IPS-NIHi7 (cell line): ENCODE results near the gene MSX2.

Experiments used
- DNase-seq: peaks from one replicate; pipeline ENCODE4 v3.0.0; 2012; ENCODE audit warnings: mixed read lengths; ENCODE audit errors: extremely low spot score

The MSX2 gene

DNA sequence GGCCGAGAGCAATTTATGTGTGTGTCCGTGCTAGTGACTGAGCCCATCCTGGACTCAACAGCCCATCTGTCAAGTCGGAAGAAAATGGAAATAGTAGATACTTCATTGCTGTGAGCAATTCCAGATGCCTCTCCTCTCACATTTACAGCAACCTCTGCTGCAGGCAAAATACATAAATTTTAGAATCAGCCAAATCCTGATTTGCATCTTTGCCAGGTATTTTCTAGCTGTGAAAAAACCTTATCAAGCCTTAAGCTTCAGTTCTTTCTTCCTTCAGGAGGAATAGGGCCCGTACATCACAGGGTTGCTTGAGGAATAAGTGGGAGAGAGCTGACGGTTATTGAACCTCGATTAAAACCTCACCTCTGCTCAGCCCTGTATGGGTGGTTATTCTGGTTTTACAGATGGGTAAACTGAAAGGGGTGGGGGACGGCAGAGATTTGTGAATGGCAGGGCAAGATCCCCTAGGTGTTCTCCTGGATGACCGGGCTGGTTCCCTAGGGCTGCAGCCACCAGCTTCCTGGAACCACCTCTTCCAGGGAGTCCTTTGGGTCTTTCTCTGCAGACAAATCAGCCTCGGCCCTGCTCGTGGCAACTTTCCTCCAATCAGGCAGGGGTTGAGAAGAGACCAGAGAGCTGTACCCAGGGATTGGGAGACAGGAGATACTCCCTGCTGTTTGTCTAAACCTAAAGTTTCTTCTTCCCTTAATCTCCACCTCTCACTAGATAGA is 5.3 kb upstream of the MSX2 start:
- no peak for DNase-seq

DNA sequence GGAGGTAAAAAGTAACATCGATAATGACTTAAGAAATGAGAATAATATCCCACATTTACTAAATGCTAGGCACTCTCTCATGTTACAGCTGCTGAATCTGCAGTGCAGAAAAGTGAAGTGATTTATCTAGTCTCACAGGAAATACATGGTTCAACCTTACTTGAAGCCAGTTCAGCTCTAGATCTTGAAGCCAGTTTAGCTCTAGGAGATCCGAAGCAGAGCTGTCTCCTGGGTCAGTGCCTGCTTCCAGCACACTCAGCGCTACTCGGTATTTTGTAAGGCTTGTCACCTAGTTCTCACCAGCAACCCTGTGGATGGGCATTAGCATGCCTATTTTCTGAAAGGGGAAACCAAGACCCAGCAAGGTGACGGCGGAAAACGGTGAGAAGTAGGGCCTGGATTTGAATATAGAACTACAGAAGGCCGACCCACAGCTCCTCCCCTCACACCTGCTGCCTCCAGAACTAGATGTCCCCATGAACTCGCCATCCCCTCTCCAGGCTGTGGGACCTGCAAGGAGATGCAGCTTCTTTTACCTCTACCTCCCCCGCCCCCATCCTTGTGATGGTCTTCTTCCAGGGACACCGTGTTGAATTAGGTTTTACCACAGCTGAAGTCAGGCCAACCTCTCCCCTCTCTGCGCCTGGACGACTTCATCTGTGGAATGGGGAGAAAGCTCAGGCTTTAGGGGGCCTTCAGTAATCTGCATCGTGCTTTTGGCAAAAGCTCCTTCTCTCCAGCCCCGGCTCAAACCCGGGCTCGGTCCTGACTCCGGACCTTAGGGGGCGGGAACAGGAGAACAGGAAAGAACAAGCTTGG is 4.4 kb upstream of the MSX2 start:
- DNase-seq = no peak

DNA sequence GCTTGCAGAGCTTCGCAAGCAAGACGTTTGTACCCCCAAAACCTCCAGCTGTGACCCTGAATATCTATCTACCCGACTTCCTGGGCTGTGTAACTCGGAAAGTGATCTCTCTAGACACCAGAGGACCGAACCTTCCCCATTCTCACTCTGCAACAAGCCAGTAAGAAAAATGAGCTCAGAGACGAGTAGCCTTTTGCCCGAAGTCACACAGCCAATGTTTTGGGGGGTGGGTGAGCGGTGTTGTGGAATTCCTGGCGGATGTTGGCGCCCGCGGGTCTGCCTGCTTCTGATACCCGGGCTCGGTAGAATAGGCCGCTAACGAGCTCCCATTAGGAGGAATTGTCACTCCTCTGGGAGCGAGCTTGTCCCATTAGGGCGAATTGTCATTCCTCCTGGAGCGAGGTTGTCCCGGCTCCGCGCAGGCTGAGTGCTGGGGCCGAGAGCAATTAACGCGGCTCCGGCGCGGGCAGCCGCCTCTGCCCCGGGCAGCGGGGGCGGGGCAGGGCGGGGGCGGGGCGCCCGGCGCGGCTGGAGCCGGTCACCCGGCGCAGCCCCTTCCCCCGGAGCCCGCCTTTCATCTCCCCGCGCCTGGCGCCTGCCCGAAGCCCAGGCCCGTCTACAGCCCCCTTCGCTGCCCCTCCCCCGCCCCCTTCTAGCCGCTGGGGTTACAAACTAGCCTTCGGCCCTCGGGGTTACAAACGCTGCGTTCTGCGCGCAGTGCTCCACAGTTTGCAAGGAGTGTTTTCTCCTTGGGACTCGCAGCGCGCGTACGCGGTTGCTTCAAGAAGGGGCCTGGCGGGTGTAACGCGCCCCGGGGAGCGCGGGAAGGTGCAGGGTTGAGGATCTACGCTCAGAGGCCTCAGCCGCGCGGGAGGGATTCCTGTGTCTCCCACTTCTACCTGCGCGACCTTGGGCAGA is 3.5 kb upstream of the MSX2 start:
- DNase-seq = peak; percentile 86

DNA sequence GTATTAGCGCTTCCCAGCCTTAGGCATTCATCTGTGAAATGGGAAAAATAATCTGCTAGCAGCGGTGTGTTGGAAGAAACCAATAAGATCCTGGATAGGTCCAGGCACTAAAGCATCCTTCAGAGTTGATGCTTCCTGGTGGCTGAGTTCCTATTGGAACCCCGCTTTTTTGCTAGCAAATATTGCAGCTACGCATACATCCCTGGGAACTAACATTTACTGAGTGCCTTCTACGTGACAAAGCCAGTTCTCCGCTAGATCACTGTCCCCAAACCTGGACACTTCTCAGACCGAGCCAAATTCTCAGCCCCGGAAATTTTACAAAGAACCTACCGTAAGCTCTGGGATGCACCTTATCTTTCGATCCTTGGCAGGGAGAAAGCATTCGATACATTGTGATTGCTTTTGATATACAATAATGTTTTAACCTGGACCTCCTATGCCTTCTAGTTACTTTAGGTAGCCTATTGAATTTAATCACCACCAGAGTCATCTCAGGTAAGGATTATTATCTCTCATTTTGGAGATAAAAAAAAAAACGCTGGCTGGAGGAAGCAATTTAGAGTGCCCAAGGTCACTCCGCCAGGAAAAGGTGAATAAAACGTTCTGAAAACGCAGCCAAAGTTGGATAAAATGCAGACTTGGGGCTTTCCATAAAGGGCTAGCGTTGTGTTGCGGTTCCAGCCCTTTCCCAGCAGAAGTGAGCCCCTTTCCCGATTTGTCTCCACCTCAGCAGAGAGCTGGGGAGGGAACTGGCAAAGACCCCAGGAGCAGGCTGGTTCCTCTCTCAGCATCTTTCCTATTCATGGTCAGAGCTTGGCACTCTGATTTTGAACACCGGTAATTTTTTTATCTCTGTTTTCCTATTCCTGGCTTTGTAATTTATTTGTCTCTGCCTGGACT is 2.6 kb upstream of the MSX2 start:
- no peak for DNase-seq

DNA sequence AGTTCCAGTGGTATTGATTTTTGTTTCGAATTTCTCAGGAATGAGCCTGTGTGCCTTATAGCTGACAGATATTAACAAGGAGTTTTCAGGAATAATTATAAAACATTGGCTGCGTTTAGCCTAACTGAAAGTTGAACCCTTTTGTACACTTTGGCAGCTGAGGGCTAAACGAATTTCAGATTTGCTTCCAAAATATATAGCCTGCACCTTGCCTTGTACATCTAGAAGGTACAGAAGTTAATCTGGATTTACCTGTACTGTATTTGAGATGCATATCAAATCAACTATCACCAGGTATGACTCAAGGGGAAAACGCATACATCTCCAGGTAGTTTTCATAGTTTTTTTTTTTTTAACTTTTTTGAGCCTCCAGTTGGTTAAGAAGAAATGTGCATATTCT is 1.9 kb upstream of the MSX2 start:
- DNase-seq = no peak

DNA sequence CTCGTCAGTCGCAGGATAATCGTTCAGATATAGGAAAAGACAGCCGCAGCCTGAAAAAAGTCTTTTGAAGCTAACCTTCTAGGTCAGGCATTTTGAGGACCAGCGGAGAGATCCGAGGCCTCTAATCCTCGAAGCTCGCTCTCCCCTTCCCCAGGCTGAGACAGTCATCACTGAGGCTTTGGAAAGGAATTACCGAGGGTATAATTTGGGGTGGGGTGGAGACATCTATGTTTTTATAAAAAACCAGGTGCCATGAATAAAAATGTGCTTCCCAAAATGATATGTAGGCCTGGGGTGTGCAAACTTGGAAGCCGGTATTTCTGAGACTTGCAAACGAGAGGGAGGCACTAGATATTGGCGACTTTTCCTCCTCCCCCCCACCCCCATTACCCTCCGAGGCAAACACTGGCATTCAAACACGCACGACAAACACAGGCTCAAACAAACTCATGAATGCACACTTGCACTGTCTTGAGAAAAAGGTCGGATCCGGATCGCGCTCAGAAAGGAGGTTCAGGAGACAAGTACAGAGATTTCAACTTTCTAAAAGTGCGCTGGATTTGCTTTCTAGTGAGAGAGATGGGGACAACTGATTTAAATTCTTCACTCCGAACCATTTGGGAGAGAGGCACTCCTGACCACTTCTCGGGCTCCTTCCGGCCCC is 935 bp upstream of the MSX2 start:
- DNase-seq = no peak

DNA sequence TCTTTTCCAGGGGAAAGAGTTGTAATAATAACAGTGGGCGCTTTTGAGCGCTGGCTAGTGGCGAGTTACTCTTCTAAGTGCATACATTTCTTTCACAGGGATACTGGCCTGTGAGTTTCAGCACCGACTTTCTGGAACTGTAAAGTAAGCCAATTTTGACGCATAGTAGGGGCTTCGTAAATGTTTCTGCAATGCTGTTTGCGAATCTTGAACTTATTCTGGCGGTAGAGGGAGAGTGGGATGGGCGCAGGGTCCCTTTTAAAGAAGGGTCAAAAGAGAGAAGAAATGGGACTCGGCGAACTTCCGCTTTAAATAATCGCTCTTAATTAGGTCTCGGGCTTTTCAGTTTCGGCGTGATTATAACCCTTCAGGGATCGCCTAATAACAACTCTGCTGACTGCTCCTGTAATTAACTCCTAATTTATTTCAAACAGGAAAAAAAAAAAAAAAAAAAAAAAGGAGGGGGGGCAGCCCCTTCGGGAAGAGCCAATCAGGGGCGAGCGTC is 351 bp upstream of the MSX2 start:
- no peak for DNase-seq

DNA sequence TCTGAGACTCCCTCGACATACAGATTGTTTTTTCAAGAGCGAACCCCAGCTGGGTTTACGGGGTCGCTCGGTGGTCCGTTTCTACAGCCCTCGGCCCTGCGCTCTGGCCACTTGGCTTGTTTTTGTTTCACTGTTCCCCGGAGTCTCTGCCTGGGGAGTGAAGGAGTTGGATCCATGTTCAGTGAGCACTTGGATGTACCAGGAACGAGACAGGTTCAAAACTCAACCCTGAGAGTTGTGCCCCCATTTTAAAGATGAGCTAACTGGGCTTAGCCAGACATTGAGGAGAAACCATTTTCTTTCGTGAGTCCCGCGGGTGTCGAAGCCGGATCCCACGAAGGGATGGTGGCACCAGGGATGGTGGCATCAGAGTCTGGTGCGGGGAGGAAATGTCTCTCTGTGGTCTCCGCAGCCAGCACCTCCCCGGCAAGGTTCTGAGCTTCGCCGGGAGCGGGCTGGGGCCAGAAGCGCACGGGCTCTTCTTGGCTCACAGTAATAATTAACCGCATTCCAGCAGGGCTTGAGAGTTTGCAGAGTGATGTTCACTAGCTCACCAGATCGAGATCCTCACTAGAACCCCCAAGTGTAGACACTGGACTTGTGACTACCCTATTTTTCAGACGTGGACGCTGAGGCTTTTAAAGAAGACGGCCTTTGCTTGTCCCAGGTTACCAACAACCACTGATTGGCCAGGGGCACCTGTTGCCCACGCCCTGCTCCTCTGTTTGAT is 1.0 kb downstream of the MSX2 start:
- no peak for DNase-seq

DNA sequence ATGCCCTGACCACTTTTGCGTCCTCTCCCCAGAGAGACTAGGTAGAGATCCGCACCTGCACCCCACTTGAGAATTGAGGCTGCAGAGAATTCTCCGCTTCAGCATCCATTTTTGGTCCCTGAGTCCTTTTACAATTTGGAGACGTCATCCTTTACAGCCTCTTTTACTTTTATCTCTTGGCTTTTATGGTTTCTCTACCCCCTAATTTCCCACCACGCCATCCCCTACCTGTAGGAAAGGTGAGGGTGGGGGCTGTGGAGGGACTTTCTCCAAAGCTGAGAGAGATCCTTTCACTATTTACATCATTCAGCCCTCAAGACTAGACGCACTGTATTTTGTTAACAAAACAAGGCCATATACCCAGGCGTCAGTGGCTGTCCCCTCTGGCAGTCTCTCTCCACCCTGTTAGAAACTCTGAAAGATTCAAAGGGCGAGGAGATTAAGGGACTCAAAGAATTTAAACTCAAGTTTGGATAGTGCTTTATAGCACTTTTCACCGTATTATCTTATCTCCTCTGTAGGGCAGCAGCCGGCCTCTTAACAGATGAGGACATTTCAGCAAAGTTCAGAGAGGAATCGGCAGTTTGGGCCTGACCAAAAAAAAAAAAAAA is 1.7 kb downstream of the MSX2 start:
- no peak for DNase-seq

DNA sequence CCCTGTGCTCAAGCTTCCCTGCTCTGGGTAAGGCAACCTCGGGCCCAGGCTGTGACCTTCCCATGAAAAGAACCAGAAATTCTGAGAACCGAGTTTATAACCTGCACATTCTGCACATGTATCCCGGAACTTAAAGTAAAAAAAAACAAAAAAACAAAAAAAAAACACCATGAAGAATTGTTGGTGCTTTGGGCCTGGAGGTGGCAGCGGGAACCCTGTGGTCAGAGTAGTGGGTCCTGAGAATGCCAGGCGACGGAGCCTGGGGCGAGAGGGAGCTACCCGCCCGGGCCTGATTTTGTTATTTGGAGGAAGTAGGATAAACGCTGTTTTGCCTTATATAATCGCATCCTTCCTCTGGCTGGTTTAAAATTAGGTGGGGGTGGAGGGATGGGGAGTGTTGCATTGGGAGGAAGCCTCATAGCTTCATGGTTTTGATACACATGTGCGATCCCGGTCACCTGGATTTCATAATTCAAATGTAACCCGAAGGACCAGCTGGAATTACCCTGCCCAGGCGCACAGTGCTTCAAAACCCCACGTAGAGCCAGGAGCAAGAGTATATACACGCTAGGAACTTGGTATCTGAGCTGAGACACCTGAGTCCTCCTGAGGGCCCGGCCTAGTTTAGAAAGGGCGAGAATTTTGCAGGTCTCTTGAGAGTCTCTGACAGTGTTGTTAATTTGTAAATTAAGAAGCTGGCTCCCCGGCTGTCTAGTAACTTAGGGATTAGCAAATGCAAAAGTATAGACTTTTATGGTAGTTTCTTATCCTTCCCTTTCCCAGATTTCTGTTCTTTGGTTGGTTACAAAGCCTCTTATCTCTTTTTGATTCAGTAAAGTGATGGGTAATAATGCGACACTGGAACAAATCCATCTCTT is 2.8 kb downstream of the MSX2 start:
- no peak for DNase-seq

DNA sequence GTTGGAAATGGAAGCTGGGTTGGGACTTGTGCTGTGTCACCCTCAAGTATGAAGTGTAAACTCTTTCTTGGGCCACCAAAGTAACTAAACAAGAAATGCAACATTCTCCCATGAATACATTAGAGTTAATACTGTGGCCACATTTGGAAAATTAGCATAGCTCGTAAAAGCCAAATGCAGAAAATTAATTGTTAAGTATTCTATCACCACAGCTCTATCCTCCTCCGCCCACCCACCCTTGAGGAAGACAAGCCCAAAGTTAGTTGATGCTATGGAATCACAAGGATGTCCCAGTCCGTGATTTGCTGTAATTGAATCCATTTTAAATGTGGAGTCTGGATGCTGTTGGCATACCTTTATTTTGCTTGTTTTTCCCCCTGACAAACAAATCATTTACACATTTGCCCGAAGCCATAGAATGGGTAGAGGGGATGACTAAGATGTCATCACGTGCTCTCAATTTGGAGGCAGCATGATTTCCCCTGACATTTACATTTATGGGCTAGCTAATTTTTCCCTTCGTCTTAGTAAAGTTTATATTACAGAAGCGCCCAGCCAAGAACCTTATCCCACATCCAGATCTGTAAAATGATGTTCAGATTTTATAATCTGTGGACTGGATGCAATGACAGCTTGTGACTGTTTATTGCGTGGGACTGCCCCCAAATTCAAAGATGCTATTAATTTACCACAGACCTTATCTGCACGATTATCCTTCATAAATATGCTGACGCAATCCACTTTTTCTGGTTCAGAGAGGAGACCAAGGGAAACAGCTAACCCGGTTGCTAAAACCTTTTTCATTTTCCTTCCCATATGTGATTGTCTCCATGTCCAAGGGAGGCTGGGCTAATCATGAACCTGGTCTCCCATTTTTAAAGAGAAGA is 3.7 kb downstream of the MSX2 start:
- DNase-seq = no peak

DNA sequence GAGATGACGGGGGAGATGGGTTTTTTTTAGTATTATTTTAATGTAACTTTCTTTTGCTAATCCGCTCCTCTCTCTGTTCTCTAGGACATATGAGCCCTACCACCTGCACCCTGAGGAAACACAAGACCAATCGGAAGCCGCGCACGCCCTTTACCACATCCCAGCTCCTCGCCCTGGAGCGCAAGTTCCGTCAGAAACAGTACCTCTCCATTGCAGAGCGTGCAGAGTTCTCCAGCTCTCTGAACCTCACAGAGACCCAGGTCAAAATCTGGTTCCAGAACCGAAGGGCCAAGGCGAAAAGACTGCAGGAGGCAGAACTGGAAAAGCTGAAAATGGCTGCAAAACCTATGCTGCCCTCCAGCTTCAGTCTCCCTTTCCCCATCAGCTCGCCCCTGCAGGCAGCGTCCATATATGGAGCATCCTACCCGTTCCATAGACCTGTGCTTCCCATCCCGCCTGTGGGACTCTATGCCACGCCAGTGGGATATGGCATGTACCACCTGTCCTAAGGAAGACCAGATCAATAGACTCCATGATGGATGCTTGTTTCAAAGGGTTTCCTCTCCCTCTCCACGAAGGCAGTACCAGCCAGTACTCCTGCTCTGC is 4.8 kb downstream of the MSX2 start:
- no peak for DNase-seq

DNA sequence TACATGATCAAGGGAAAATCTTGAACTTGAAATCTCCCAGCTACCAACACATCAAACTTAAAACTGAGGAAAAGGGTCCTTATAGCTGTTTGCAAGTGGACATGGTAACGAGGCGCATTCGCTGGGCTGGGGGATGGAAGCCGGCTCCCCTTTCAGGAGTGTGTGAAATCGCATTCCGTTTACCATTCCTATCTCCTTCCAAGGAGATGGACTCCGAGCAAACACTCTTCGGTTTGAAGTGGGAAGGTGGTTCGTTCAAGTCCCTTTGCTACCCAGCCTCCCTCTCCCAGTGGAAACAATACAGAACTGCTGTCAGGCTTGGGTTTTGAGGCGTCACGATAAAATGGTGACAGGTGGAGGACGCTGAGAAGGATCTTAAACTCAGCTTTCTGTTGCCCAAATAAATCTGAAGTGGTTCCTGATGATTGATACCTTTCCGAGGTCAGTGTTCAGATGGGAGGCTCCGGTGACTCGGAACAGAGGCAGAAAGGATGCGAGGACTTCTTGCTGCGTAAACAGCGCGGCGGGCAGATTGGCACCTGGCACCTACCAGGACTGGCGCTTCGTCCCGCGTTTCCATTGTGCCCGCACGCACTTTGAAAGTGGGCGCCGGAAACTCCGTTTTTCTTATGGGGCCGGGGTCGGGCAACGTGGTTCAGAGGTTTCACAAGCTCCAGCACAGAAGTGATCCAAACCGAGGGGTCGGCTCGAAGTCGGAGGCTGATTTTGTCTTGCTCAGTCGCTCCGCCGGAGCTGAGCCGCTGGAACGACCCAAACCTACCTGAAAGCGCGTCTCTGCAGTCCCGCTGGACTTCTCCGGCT is 7.0 kb downstream of the MSX2 start:
- no peak for DNase-seq

DNA sequence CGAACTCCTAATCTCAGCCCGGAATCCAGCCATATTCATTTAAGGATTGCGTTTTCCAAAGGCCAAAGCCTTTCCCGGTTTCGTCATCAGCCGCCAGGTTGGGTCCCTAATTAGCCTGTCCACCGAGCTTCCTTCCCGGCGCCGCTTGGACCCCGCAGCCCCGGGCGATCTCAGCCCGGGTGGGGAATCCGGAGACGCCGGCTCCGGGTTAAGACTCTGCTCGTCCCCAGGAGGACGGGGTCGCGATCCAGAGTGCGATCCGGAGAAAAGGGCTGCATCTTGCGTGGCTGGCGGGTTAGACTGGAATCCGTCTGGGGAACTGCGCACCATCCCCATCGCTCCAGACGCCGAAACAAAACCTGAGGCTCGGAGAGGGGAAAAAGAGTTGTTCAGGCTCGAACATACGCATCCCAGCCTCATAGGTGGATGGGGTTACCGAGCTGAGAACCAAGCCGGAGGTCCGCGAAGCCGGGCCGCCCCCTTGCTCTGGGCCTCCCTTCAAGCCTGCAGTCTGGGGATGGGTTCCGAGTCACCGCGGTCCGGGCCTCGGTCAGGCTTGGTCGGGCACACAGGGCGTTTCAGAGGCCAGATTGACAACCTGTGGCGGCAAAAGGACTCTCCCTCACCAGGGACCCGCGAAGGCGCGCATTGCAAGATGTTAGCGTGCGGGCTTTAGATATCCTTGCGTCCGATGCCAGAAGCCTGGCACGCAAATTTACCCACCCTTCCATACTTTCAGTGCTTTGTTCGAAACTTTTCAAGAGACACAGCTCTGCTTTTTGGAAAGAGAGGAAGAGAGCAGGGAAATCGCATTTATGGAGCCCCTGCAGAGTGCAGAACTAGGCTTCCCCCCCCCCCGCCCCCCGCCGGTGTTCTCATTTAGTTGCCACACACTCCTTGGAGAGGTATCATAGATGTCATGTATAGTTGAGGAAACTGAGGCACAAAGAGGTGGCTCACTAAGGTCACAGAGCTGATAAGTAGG is 7.9 kb downstream of the MSX2 start:
- no peak for DNase-seq
